Neural cell (in vitro differentiated cells): ENCODE data around the gene ACOX3.

Source experiments
- EZH2 ChIP-seq: fragments of 200-600, 300-800 bp; shearing (Covaris generic), sonication (generic); IDR thresholded peaks from 2 replicates; pipeline ENCODE4 v1.6.1; 2014; ENCODE audit warnings: antibody characterized with exemption, low read length, borderline replicate concordance, mild to moderate bottlenecking; ENCODE audit not compliant: insufficient read depth, poor library complexity, severe bottlenecking
- POLR2AphosphoS5 ChIP-seq: IDR thresholded peaks from 2 replicates; pipeline ENCODE4 v1.6.1; 2012
- TF ChIP-seq, protein P1 (sequence below): fragments of 450-650 bp; IDR thresholded peaks from 2 replicates; pipeline ENCODE4 v1.5.1; 2014; ENCODE audit warnings: antibody characterized with exemption, mild to moderate bottlenecking, moderate library complexity; ENCODE audit not compliant: poor library complexity, severe bottlenecking

GRCh38 chr4:8341691-8342090, 98.8 kb downstream of the ACOX3 start:
- TF ChIP-seq, protein P1, sequence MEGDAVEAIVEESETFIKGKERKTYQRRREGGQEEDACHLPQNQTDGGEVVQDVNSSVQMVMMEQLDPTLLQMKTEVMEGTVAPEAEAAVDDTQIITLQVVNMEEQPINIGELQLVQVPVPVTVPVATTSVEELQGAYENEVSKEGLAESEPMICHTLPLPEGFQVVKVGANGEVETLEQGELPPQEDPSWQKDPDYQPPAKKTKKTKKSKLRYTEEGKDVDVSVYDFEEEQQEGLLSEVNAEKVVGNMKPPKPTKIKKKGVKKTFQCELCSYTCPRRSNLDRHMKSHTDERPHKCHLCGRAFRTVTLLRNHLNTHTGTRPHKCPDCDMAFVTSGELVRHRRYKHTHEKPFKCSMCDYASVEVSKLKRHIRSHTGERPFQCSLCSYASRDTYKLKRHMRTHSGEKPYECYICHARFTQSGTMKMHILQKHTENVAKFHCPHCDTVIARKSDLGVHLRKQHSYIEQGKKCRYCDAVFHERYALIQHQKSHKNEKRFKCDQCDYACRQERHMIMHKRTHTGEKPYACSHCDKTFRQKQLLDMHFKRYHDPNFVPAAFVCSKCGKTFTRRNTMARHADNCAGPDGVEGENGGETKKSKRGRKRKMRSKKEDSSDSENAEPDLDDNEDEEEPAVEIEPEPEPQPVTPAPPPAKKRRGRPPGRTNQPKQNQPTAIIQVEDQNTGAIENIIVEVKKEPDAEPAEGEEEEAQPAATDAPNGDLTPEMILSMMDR, result no peak
- no peak for TF ChIP-seq POLR2AphosphoS5
- no peak for TF ChIP-seq EZH2
